GM12878 (cell line): ENCODE data around the gene PNMT. TPM values are rescaled to one million over a fixed set of nuclear protein-coding genes. Genes with fewer than 3 reads are reported as not detected.
A peak's percentile ranks its signal among the peaks of the same experiment; 100 is the strongest.

Experiments
- ATF7 ChIP-seq: fragments of 450-650 bp; IDR thresholded peaks from 2 replicates; pipeline ENCODE4 v1.6.1; 2016; ENCODE audit warnings: low read depth, mild to moderate bottlenecking
- HDAC2 ChIP-seq: fragments of 200-600 bp; sonication (generic); IDR thresholded peaks from 2 replicates; pipeline ENCODE4 v1.6.1; 2017
- HDGF ChIP-seq: fragments of 450-650 bp; IDR thresholded peaks from 2 replicates; pipeline ENCODE4 v1.6.1; 2016; ENCODE audit warnings: antibody characterized with exemption
- LARP7 ChIP-seq: fragments of 450-650 bp; IDR thresholded peaks from 2 replicates; pipeline ENCODE4 v1.6.1; 2017; ENCODE audit warnings: mild to moderate bottlenecking
- NBN ChIP-seq: fragments of 450-650 bp; IDR thresholded peaks from 2 replicates; pipeline ENCODE4 v1.6.1; 2016
- NFIC ChIP-seq: IDR thresholded peaks from 2 replicates; pipeline ENCODE4 v1.6.1; 2012; ENCODE audit warnings: low read depth, mild to moderate bottlenecking, inconsistent platforms, low read length, moderate library complexity
- POLR2AphosphoS2 ChIP-seq: IDR thresholded peaks from 2 replicates; pipeline ENCODE4 v1.6.1; 2011; ENCODE audit warnings: low read depth, mild to moderate bottlenecking, low read length, improper control_type of control experiment, moderate library complexity
- RAD51 ChIP-seq: fragments of 450-650 bp; IDR thresholded peaks from 2 replicates; pipeline ENCODE4 v1.6.1; 2016; ENCODE audit warnings: moderate library complexity, mild to moderate bottlenecking, inconsistent platforms
- RCOR1 ChIP-seq: conservative IDR thresholded peaks from 2 replicates; pipeline ENCODE4 v1.6.1; 2012; ENCODE audit warnings: low read depth, low read length, improper control_type of control experiment
- SIX5 ChIP-seq: IDR thresholded peaks from 2 replicates; pipeline ENCODE4 v1.6.1; 2011; ENCODE audit warnings: mild to moderate bottlenecking, low read depth, low read length, moderate library complexity; ENCODE audit not compliant: severe bottlenecking
- SRF ChIP-seq, 2 experiments: IDR thresholded peaks; 2 replicates each; pipeline ENCODE4 v1.6.1; 2011; ENCODE audit warnings: low read depth in 2 of 2, low read length in 2 of 2, mild to moderate bottlenecking in 1 of 2, moderate library complexity in 1 of 2
- TCF12 ChIP-seq: IDR thresholded peaks from 2 replicates; pipeline ENCODE4 v1.6.1; 2011; ENCODE audit warnings: low read depth, mild to moderate bottlenecking, low read length
- ZNF274 ChIP-seq: IDR thresholded peaks from one replicate; pipeline ENCODE4 v1.8.0; 2011; ENCODE audit not compliant: insufficient read length, insufficient read depth
- ZSCAN29 ChIP-seq: fragments of 450-650 bp; IDR thresholded peaks from 2 replicates; pipeline ENCODE4 v1.6.1; 2017; ENCODE audit warnings: mild to moderate bottlenecking, moderate library complexity
- polyA plus RNA-seq, 11 experiments: library from polyadenylated mRNA; depleted of rRNA in 4 of 11; unstranded in 6 of 11; stranded (reverse) in 5 of 11; fragments of >200 nt; fragmentation: Nextera tagmentation in 4 of 11; fragmentation: Illumina TruSeq in 1 of 11; extraction: Ambion mirVana in 4 of 11; extraction: Trizol in 1 of 11; gene quantifications; 1 replicate in 1 of 11; 2 replicates in 10 of 11; pipeline versions ENCODE4 v1.2.1 to v1.2.3, GENCODE V29; 2011 to 2016; ENCODE audit warnings: inconsistent platforms in 2 of 11, missing spikeins in 2 of 11, low read depth in 1 of 11
- total RNA-seq, 4 experiments: library from RNA; depleted of rRNA in 3 of 4; stranded (reverse); fragments of >200 nt in 3 of 4; fragmentation: Illumina TruSeq in 1 of 4; extraction: Trizol in 1 of 4; gene quantifications; 2 replicates each; pipeline versions ENCODE4 v1.2.1 to v1.2.3, GENCODE V29; 2013 to 2021
- TF ChIP-seq, protein P1 (sequence below): fragments of 450-650 bp; IDR thresholded peaks from 2 replicates; pipeline ENCODE4 v1.6.1; 2016; ENCODE audit warnings: mild to moderate bottlenecking
- TF ChIP-seq, protein P2 (sequence below): fragments of 450-650 bp; IDR thresholded peaks from 2 replicates; pipeline ENCODE4 v1.6.1; 2018; ENCODE audit warnings: mild to moderate bottlenecking, low read depth, moderate library complexity; ENCODE audit not compliant: partially characterized antibody
- TF ChIP-seq, protein P3 (sequence below): fragments of 150-350 bp; IDR thresholded peaks from 2 replicates; pipeline ENCODE4 v1.6.1; 2014; ENCODE audit warnings: mild to moderate bottlenecking, low read depth, low read length
- TF ChIP-seq, protein P4 (sequence below): fragments of 450-650 bp; IDR thresholded peaks from 2 replicates; pipeline ENCODE4 v1.6.1; 2017; ENCODE audit warnings: mild to moderate bottlenecking, low read depth, inconsistent platforms; ENCODE audit not compliant: poor library complexity, severe bottlenecking
- TF ChIP-seq, protein P5 (sequence below): IDR thresholded peaks from 2 replicates; pipeline ENCODE4 v1.6.1; 2011; ENCODE audit warnings: mild to moderate bottlenecking, low read depth, low read length, moderate library complexity; ENCODE audit not compliant: insufficient replicate concordance

Gene PNMT
- total and polyA plus RNA-seq, 10 of the 15 experiments (the other 5 are each of a cell fraction or from before 2014, with no cell fraction given) = not detected

- TF ChIP-seq ZNF274 (no peak), LARP7 (0 out of 2 replicates have a peak, but pooled peaks have one; percentile 47), ATF7 (no peak), RCOR1 (no peak), POLR2AphosphoS2 (peak; percentile 62; the same call in 1 of the 2 replicates), ZSCAN29 (peak; percentile 81), HDAC2 (no peak), RAD51 (no peak), TCF12 (no peak), SIX5 (peak; percentile 58), NBN (peak; percentile 44; the same call in 1 of the 2 replicates), NFIC (no peak; the same call in 1 of the 2 replicates), SRF (IDR thresholded peaks at IDR 0.05; ENCODE audit: low read depth in 2 of 2, low read length in 2 of 2) (no peak), HDGF (no peak)
- TF ChIP-seq, protein P1, sequence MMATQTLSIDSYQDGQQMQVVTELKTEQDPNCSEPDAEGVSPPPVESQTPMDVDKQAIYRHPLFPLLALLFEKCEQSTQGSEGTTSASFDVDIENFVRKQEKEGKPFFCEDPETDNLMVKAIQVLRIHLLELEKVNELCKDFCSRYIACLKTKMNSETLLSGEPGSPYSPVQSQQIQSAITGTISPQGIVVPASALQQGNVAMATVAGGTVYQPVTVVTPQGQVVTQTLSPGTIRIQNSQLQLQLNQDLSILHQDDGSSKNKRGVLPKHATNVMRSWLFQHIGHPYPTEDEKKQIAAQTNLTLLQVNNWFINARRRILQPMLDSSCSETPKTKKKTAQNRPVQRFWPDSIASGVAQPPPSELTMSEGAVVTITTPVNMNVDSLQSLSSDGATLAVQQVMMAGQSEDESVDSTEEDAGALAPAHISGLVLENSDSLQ = peak; percentile 45; the same call in 1 of the 2 replicates
- TF ChIP-seq, protein P2, sequence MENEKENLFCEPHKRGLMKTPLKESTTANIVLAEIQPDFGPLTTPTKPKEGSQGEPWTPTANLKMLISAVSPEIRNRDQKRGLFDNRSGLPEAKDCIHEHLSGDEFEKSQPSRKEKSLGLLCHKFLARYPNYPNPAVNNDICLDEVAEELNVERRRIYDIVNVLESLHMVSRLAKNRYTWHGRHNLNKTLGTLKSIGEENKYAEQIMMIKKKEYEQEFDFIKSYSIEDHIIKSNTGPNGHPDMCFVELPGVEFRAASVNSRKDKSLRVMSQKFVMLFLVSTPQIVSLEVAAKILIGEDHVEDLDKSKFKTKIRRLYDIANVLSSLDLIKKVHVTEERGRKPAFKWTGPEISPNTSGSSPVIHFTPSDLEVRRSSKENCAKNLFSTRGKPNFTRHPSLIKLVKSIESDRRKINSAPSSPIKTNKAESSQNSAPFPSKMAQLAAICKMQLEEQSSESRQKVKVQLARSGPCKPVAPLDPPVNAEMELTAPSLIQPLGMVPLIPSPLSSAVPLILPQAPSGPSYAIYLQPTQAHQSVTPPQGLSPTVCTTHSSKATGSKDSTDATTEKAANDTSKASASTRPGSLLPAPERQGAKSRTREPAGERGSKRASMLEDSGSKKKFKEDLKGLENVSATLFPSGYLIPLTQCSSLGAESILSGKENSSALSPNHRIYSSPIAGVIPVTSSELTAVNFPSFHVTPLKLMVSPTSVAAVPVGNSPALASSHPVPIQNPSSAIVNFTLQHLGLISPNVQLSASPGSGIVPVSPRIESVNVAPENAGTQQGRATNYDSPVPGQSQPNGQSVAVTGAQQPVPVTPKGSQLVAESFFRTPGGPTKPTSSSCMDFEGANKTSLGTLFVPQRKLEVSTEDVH = peak; percentile 91
- TF ChIP-seq, protein P3, sequence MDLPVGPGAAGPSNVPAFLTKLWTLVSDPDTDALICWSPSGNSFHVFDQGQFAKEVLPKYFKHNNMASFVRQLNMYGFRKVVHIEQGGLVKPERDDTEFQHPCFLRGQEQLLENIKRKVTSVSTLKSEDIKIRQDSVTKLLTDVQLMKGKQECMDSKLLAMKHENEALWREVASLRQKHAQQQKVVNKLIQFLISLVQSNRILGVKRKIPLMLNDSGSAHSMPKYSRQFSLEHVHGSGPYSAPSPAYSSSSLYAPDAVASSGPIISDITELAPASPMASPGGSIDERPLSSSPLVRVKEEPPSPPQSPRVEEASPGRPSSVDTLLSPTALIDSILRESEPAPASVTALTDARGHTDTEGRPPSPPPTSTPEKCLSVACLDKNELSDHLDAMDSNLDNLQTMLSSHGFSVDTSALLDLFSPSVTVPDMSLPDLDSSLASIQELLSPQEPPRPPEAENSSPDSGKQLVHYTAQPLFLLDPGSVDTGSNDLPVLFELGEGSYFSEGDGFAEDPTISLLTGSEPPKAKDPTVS = no peak
- TF ChIP-seq, protein P4, sequence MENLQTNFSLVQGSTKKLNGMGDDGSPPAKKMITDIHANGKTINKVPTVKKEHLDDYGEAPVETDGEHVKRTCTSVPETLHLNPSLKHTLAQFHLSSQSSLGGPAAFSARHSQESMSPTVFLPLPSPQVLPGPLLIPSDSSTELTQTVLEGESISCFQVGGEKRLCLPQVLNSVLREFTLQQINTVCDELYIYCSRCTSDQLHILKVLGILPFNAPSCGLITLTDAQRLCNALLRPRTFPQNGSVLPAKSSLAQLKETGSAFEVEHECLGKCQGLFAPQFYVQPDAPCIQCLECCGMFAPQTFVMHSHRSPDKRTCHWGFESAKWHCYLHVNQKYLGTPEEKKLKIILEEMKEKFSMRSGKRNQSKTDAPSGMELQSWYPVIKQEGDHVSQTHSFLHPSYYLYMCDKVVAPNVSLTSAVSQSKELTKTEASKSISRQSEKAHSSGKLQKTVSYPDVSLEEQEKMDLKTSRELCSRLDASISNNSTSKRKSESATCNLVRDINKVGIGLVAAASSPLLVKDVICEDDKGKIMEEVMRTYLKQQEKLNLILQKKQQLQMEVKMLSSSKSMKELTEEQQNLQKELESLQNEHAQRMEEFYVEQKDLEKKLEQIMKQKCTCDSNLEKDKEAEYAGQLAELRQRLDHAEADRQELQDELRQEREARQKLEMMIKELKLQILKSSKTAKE = no peak
- TF ChIP-seq, protein P5, sequence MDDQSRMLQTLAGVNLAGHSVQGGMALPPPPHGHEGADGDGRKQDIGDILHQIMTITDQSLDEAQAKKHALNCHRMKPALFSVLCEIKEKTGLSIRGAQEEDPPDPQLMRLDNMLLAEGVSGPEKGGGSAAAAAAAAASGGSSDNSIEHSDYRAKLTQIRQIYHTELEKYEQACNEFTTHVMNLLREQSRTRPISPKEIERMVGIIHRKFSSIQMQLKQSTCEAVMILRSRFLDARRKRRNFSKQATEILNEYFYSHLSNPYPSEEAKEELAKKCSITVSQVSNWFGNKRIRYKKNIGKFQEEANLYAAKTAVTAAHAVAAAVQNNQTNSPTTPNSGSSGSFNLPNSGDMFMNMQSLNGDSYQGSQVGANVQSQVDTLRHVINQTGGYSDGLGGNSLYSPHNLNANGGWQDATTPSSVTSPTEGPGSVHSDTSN = no peak
These were observed 19.6 kb downstream of the PNMT start, which contains the start of gene PGAP3 (continued) for GRCh38 chr17:39687546-39688474.
